GM19023 (cell line): ENCODE measurements around the gene TRAM2.

ENCODE experiments used
- ATAC-seq: cut with Tn5 transposase; IDR thresholded peaks from one replicate; pipeline ENCODE4 v1.9.1; 2021; ENCODE audit warnings: mild to moderate bottlenecking, moderate library complexity; ENCODE audit not compliant: unreplicated experiment

TRAM2 gene

GRCh38 chr6:52571099-52571755 lies 5.6 kb downstream of the TRAM2 start:
- ATAC-seq: no peak

- no peak for ATAC-seq
Observed at GRCh38 chr6:52570291-52570700, 6.6 kb downstream of the TRAM2 start.

GRCh38 chr6:52568320-52568719 lies 8.5 kb downstream of the TRAM2 start:
- ATAC-seq: no peak

- no peak for ATAC-seq
Observed at GRCh38 chr6:52566853-52567279, 10.0 kb downstream of the TRAM2 start.

GRCh38 chr6:52566201-52566600 lies 10.7 kb downstream of the TRAM2 start:
- peak; percentile 64 for ATAC-seq

GRCh38 chr6:52564856-52565255 lies 12.0 kb downstream of the TRAM2 start:
- ATAC-seq: no peak

- ATAC-seq: no peak
Observed at GRCh38 chr6:52562911-52563310, 13.9 kb downstream of the TRAM2 start.

- no peak for ATAC-seq
Observed at GRCh38 chr6:52560462-52560861, 16.4 kb downstream of the TRAM2 start.

GRCh38 chr6:52558266-52559000 lies 18.4 kb downstream of the TRAM2 start:
- ATAC-seq: no peak

- no peak for ATAC-seq
Observed at GRCh38 chr6:52557389-52558265, 19.2 kb downstream of the TRAM2 start.

GRCh38 chr6:52555518-52556233 lies 21.2 kb downstream of the TRAM2 start:
- ATAC-seq: no peak

- no peak for ATAC-seq
Observed at GRCh38 chr6:52554684-52555280, 22.1 kb downstream of the TRAM2 start.

GRCh38 chr6:52553719-52554118 lies 23.1 kb downstream of the TRAM2 start:
- ATAC-seq: no peak

- no peak for ATAC-seq
Observed at GRCh38 chr6:52553158-52553557, 23.7 kb downstream of the TRAM2 start.

- ATAC-seq: peak; percentile 94
Observed at GRCh38 chr6:52552278-52552643, 24.6 kb downstream of the TRAM2 start.

- ATAC-seq: no peak
Observed at GRCh38 chr6:52551483-52552277, 25.2 kb downstream of the TRAM2 start.

GRCh38 chr6:52550870-52551269 lies 26.0 kb downstream of the TRAM2 start:
- no peak for ATAC-seq

- no peak for ATAC-seq
Observed at GRCh38 chr6:52550014-52550575, 26.8 kb downstream of the TRAM2 start.

GRCh38 chr6:52549428-52549827 lies 27.4 kb downstream of the TRAM2 start:
- ATAC-seq: no peak
